ENCODE measurements around the gene GPC2.
"Not testable (repeated sequence)": the region's sequence is repeated elsewhere in the genome, so short reads cannot be mapped to it uniquely, and the experiment has no call there.

Gene GPC2

GRCh38 chr7:100200693-100201092 lies 23.5 kb upstream of the GPC2 start:
- no peak for DNase-seq (ENCODE audit: low read depth in 2 of 2)

DNA sequence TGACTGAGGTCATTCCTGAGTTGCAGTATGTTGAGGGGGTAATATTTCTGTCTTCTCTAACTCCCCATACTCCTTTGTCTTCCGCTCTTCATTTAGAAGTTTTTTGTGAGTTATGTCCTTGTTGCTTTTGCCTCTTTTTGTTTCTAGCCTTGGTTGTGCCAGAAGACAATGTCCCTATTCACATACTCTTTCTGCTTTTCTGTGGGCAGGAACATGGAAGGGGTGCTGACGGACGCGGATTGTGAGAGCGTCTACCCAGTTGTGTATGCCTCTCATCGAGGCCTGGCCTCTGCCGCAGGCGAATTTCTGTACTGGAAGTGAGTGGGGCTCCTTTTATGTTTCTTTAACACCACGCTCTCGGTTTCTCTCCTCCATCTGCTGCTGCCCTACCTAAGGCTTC lies 21.1 kb upstream of the GPC2 start:
- DNase-seq (ENCODE audit: low read depth in 2 of 2), result no peak

DNA sequence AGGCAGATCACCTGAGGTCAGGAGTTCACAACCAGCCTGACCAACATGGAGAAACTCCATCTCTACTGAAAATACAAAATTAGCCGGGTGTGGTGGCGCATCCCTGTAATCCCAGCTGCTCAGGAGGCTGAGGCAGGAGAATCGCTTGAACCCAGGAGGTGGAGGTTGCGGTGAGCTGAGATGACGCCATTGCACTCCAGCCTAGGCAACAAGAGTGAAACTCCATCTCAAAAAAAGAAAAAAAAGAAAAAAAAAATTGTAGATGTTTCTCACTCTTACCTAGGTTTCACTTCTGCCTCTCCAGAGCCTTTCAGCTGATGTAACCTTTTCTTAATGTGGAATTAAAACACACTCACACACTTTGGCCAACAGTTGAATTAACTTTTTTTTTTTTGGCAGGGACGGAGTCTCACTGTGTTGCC lies 18.7 kb upstream of the GPC2 start:
- not testable (repeated sequence) for DNase-seq (ENCODE audit: low read depth in 2 of 2)

GRCh38 chr7:100195222-100195621 lies 18.0 kb upstream of the GPC2 start:
- DNase-seq (ENCODE audit: low read depth in 2 of 2), result no peak

GRCh38 chr7:100192969-100193368 lies 15.8 kb upstream of the GPC2 start:
- no peak for DNase-seq (ENCODE audit: low read depth in 2 of 2)

GRCh38 chr7:100192281-100192862 lies 15.2 kb upstream of the GPC2 start:
- not testable (repeated sequence) for DNase-seq (ENCODE audit: low read depth in 2 of 2)

GRCh38 chr7:100191775-100192174 lies 14.6 kb upstream of the GPC2 start:
- DNase-seq (ENCODE audit: low read depth in 2 of 2), result no peak

DNA sequence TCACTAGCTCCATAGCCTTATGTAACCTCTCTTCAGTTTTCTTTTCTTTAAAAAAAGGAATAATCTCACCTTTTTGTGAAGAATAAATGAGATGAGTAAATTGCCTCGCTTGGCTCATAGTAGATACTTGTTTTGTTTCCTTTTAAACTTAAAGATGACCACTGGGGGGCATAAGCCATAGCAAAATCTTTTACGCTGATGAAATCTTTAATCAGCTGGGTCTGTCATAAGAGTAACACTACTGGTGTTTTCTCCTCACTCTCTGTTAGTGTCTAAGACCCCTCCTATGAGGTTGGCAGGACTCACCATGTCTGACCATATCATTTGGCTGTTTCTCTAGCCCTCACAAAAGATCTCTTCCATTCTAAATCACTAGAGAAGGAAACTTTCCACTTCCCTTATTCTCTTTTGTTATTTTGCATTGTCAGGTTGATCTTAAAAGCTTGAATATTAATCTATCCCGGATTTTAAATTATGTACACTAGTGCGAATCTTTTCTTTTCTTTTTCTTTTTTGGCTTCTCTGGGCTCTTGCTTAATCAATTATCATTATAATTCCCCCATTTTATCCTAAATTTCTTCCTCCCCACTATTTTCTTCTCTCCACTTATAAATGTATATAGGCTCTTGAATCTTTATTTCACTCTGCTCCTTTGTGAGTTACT lies 13.0 kb upstream of the GPC2 start:
- no peak for DNase-seq (ENCODE audit: low read depth in 2 of 2)

DNA sequence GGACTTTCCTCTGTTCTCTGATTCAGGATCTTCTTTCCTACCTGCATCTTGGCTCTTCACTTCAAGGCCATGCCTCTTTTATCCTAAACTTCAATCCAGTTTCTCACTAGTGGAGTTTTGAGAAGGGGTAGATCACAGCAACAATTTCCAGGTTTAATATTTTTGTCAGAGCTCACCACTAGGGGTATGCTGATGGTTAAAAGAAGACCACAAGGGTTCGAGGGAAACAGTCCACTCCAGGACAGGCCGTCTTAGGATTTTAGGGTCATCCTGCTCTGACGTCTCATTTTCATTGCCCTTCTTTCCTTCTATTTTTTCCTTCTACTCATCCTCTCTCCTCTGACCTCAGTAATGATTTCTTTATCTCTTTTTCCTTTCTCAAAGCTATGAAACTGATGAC lies 11.9 kb upstream of the GPC2 start:
- no peak for DNase-seq (ENCODE audit: low read depth in 2 of 2)

GRCh38 chr7:100185726-100186125 lies 8.5 kb upstream of the GPC2 start:
- no peak for DNase-seq (ENCODE audit: low read depth in 2 of 2)

GRCh38 chr7:100183090-100183489 lies 5.9 kb upstream of the GPC2 start:
- DNase-seq (ENCODE audit: low read depth in 2 of 2), result not testable (repeated sequence)

- not testable (repeated sequence) for DNase-seq (ENCODE audit: low read depth in 2 of 2)
These were observed 5.4 kb upstream of the GPC2 start for GRCh38 chr7:100182616-100183015.

- DNase-seq (ENCODE audit: low read depth in 2 of 2), result not testable (repeated sequence)
These were observed 2.9 kb upstream of the GPC2 start for GRCh38 chr7:100180084-100180483.

DNA sequence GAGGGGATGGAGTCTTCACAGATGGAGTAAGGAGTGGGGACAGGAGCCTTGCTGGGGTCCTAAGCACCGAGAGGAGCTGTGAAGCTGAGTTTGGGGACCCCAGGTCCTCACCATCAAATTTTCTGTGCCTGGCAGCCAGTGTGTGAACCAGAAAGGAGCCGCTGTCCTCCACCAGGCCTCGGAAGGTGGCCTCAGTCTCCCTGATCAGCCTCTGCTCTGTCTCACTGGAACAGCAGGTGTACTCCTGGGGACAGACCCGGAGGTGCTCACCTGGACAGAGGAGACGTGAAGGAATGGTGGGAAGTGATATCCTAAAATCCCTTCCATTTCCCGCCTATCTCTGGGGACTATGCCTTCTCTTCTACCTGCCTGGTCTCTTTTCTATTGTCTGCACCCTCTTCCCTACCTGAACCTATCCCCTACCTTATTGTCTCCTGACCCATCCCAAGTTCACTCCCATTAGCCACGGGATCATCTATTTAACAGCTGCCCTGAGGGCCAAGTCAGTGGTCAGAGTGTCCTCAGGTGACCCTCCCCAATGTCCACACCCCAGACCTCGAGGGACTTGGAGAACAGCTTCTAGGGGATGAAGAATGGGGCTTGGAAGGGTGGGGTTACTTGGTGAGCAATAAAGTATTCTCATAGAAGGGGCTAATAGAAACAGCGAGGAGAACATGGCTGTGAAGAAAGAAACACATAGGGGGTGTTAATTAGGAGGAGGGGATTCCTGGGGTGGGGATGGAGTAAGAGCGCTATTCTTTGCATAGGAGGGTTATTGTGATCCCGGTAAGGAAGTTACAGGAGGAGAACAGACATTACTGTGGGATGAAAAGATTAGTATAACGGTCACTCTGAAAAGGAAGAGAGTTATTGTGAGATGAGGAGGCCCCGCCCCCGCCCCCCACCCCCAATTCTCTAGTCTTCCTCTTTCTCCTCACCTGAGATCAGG lies 811 bp downstream of the GPC2 start:
- no peak for DNase-seq (ENCODE audit: low read depth in 2 of 2)

DNA sequence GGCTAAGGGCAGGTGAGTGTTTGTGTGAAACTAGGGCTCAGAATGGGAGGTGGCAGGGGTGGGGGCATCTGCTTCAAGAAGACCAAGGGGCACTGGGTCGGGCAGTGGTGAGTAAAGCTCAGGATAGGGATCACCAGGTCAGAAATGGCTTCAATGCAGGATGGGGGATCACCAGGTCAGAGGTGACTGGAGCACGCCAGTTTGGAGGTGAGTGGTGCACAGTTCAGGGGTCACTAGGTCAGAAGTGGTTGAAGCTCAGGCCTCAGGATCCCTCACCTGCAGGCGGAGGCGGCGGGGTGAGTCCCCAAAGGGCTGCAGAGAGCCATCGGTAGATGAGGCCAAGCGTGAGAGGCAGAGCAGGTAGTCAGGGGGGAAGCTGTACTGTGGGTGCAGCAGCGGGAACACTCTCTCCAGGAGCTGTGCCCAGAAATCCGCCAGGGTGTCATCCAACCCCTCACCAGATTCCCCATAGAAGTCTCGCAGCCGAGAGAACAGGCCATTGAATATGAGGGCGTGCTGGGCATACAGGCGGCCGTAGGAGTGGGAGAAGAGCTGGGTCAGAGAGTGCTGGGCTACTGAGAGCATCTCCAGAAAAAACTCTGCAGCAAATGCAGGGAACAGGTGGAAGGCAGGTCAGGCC lies 1.8 kb downstream of the GPC2 start:
- DNase-seq (ENCODE audit: low read depth in 2 of 2), result no peak

GRCh38 chr7:100174582-100174981 lies 2.6 kb downstream of the GPC2 start:
- no peak for DNase-seq (ENCODE audit: low read depth in 2 of 2)

GRCh38 chr7:100173806-100174495 lies 3.2 kb downstream of the GPC2 start:
- DNase-seq (ENCODE audit: low read depth in 2 of 2), result no peak

- no peak for DNase-seq (ENCODE audit: low read depth in 2 of 2)
These were observed 5.3 kb downstream of the GPC2 start for GRCh38 chr7:100171840-100172239.

GRCh38 chr7:100171087-100171681 lies 6.0 kb downstream of the GPC2 start:
- no peak for DNase-seq (ENCODE audit: low read depth in 2 of 2)

DNA sequence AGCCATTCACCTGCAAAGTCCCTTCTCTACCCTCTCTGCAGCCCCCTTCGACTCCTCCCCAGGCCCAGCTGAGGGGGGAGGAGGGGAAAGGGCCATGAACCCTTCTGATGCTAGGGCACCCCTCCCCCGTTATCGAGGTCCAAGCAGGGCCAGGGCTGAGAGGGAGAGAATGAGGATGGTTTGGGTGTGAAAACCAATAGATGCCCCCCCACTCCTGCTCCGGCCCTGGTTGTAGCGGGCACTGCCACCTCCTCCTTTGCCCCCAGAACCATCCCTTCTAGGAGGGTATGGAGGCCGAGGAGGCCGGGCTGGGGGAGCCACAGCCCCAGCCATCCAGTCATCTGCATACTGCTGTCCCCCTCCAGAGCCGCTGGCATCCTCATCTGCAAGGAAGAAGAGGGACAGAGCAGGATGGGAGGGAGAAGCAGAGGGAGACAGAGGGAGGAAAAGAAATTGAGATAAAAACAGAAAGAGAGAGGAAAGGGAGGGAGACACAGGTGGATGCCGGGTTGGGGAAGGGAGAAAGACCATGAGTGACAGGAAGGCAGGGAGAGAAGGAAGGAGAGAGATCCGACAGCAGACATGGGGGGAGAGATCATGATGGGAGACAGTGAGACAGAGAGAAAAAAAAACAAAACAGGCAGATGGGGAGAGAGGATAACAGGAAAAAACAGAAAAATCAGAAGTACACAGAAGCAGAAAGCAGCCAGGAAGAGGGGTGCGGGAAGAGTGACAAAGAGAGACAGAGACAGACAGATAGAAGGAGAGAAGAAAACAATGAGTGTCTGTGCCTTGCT lies 6.9 kb downstream of the GPC2 start:
- no peak for DNase-seq (ENCODE audit: low read depth in 2 of 2)
